Esophagus muscularis mucosa (tissue), 4 donors: ENCODE data around the gene BCAP29. TPM values are rescaled to one million over a fixed set of nuclear protein-coding genes. Genes with fewer than 3 reads are reported as not detected.
A peak's percentile ranks its signal among the peaks of the same experiment; 100 is the strongest.

Source experiments
- DNase-seq: peaks from one replicate; pipeline ENCODE4 v3.0.0-alpha.2; 2017; ENCODE audit errors: extremely low spot score
- H3K27ac ChIP-seq, 4 donors: fragments of 200-600 bp; sonication (generic); replicated peaks in 1 of 4; 1 replicate in 3 of 4; 2 replicates in 1 of 4; pipeline ENCODE4 v1.5.1; 2016 to 2019; ENCODE audit warnings: mild to moderate bottlenecking in 1 of 4
- H3K27me3 ChIP-seq, 4 donors: fragments of 200-600 bp; sonication (generic); one replicate each; pipeline versions ENCODE4 v1.5.1 to v1.6.0; 2016 to 2019
- H3K36me3 ChIP-seq, 4 donors: fragments of 200-600 bp; sonication (generic); one replicate each; pipeline ENCODE4 v1.5.1; 2016 to 2019
- H3K4me1 ChIP-seq, 4 donors: fragments of 200-600 bp; sonication (generic); one replicate each; pipeline ENCODE4 v1.5.1; 2016 to 2019
- H3K4me3 ChIP-seq, 4 donors: fragments of 200-600 bp; sonication (generic); 1 replicate in 2 of 4; 2 replicates in 2 of 4; pipeline ENCODE4 v1.5.1; 2016 to 2019; ENCODE audit warnings: mild to moderate bottlenecking in 4 of 4, moderate library complexity in 1 of 4
- H3K9me3 ChIP-seq, 4 donors: fragments of 200-600 bp; sonication (generic); 1 replicate in 3 of 4; 2 replicates in 1 of 4; pipeline ENCODE4 v1.5.1; 2016 to 2019
- EP300 ChIP-seq: sonication (generic); formaldehyde crosslinking; IDR thresholded peaks from one replicate; pipeline ENCODE4 v1.6.1; 2017; ENCODE audit warnings: antibody characterized with exemption
- POLR2A ChIP-seq: fragments of 450-650 bp; IDR thresholded peaks from one replicate; pipeline ENCODE4 v1.6.1; 2017; ENCODE audit warnings: antibody characterized with exemption, moderate library complexity, mild to moderate bottlenecking, low read depth
- POLR2AphosphoS5 ChIP-seq, 2 donors: sonication (generic); formaldehyde crosslinking; IDR thresholded peaks; one replicate each; pipeline ENCODE4 v1.6.1; 2017; ENCODE audit warnings: antibody characterized with exemption in 2 of 2
- WGBS: methylation state at CpG from one replicate; pipeline ENCODE4 v1.1.5; 2018; 5-methylcytosine and 5-hydroxymethylcytosine counted together
- intact Hi-C: fragments of 100-400 bp; cut with DNase I; formaldehyde crosslinking; loops from one replicate; pipeline ENCODE4 v1.15.1; 2023
- total RNA-seq, 4 donors: library from RNA; depleted of rRNA; stranded (reverse); fragments of >200 nt; gene quantifications; one replicate each; pipeline versions ENCODE4 v1.1.0 to v1.2.1, GENCODE V29; 2016
- TF ChIP-seq, protein P1 (sequence below), 3 experiments: fragments of 200-600 bp in 2 of 3; fragments of 450-650 bp in 1 of 3; sonication (generic) in 2 of 3; IDR thresholded peaks; one replicate each; pipeline ENCODE4 v1.5.1; 2017 to 2019; ENCODE audit warnings: antibody characterized with exemption in 3 of 3, mild to moderate bottlenecking in 2 of 3, moderate library complexity in 1 of 3

Gene BCAP29
- total RNA-seq, 4 donors from 2014 or later = 89.8 to 116 (median 107) TPM

DNA sequence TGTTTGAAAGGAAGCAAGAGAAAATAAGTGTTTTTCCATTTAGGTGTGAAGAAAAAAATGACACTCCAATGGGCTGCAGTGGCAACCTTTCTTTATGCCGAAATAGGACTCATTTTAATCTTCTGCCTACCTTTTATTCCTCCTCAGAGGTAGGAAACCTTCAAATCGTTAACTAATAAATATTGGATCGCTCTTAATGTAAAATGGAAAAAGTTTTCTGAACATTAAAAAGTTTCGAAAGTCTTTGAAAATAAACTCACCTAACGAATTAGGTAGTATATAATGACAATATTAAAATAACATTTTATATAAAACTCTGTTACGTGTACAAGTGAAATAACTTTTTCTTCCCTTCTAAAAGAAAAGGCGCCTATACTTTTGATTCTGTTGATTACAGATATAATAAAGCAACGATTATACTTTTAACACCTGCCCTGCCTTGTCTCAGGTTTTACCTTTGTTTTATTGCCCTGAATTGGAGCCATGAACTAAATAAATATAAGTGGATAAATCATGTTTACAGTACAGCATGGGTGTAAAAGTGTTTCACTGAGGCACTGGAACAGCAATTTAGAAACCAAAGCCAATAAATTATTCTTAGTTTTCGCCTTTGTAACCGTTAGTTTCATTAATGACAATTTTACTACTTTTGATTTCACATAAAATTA is 804 bp downstream of the BCAP29 start:
- no peaks in the 10 kb centered on the region for H3K27me3 ChIP-seq
- no peak for DNase-seq
- peaks cover 11 to 34% (median 31%) of the 10 kb centered on the region in 4 donors for H3K4me1 ChIP-seq
- peak overlapping the region; percentile 76 to 92 (median 88) for H3K4me3 ChIP-seq
- no peaks in the 10 kb centered on the region for H3K9me3 ChIP-seq
- 34% methylated on average over 10 of the region's 10 CpGs for WGBS
- TF ChIP-seq POLR2A = no peak
- TF ChIP-seq POLR2AphosphoS5 (IDR thresholded peaks at IDR 0.05) = no peak
- no peak for TF ChIP-seq EP300
- TF ChIP-seq, protein P1, sequence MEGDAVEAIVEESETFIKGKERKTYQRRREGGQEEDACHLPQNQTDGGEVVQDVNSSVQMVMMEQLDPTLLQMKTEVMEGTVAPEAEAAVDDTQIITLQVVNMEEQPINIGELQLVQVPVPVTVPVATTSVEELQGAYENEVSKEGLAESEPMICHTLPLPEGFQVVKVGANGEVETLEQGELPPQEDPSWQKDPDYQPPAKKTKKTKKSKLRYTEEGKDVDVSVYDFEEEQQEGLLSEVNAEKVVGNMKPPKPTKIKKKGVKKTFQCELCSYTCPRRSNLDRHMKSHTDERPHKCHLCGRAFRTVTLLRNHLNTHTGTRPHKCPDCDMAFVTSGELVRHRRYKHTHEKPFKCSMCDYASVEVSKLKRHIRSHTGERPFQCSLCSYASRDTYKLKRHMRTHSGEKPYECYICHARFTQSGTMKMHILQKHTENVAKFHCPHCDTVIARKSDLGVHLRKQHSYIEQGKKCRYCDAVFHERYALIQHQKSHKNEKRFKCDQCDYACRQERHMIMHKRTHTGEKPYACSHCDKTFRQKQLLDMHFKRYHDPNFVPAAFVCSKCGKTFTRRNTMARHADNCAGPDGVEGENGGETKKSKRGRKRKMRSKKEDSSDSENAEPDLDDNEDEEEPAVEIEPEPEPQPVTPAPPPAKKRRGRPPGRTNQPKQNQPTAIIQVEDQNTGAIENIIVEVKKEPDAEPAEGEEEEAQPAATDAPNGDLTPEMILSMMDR (IDR thresholded peaks at IDR 0.05) = no peak
- H3K27ac ChIP-seq = peak overlapping the region; percentile 91 to 97 (median 95)
- intact Hi-C loops = no loop called here
- H3K36me3 ChIP-seq = peaks cover 0 to 28% (median 10%) of the 10 kb centered on the region in 4 donors

- Histone ChIP-seq H3K36me3 (peaks cover 0 to 27% (median 13%) of the 10 kb centered on the region in 4 donors), H3K4me1 (peaks cover 11 to 34% (median 31%) of the 10 kb centered on the region in 4 donors), H3K4me3 (peak overlapping the region; percentile 76 to 92 (median 88)), H3K27ac (peak overlapping the region; percentile 91 to 97 (median 95)), H3K9me3 (no peaks in the 10 kb centered on the region), H3K27me3 (no peaks in the 10 kb centered on the region)
- DNase-seq = no peak
- 44% methylated on average over 5 of the region's 5 CpGs for WGBS
- TF ChIP-seq POLR2AphosphoS5 (IDR thresholded peaks at IDR 0.05) (no peak), EP300 (no peak), POLR2A (no peak)
- TF ChIP-seq, protein P1 (IDR thresholded peaks at IDR 0.05) = no peak
- intact Hi-C loops = no loop called here
Measured at GRCh38 chr7:107581387-107582013, 1.5 kb downstream of the BCAP29 start.

GRCh38 chr7:107582875-107583274 is 2.8 kb downstream of the BCAP29 start:
- peaks cover 0 to 29% (median 13%) of the 10 kb centered on the region in 4 donors for H3K36me3 ChIP-seq
- peak overlapping the region in 1 of 4 donors; percentile 11 for H3K27ac ChIP-seq
- no peak for DNase-seq
- H3K27me3 ChIP-seq = no peaks in the 10 kb centered on the region
- intact Hi-C loops = no loop called here
- H3K4me3 ChIP-seq = no peak overlapping the region
- no peak for TF ChIP-seq EP300
- TF ChIP-seq, protein P1 (IDR thresholded peaks at IDR 0.05) = no peak
- no peak for TF ChIP-seq POLR2AphosphoS5 (IDR thresholded peaks at IDR 0.05)
- no peak for TF ChIP-seq POLR2A
- WGBS = 85% methylated on average over 2 of the region's 2 CpGs
- no peaks in the 10 kb centered on the region for H3K9me3 ChIP-seq
- H3K4me1 ChIP-seq = peaks cover 11 to 34% (median 31%) of the 10 kb centered on the region in 4 donors

DNA sequence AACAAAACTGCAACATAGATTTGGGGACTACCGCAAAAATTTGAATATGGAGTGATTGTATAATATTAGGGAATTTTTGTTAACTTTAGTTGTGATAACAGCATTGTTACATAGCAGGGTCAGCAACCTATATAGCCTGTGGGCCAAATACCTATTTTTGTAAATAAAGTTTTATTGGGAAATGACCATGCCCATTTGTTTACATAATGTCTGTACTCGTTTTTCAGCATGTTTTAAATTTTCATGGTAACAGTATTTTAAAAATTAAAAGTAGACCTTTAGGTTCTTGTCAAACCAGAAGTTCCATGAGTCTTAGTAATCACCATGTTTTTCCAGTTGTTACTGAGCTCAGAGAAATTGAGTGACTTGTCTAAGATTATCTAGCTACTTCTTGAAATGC is 4.7 kb downstream of the BCAP29 start:
- TF ChIP-seq POLR2AphosphoS5 (IDR thresholded peaks at IDR 0.05) = no peak
- no peak for TF ChIP-seq EP300
- TF ChIP-seq, protein P1 (IDR thresholded peaks at IDR 0.05) = no peak
- TF ChIP-seq POLR2A = no peak
- intact Hi-C loops = no loop called here
- DNase-seq = no peak
- no peak overlapping the region for H3K27ac ChIP-seq
- H3K9me3 ChIP-seq = no peaks in the 10 kb centered on the region
- H3K27me3 ChIP-seq = no peaks in the 10 kb centered on the region
- peaks cover 0 to 33% (median 13%) of the 10 kb centered on the region in 4 donors for H3K36me3 ChIP-seq
- 87% methylated on average over 2 of the region's 2 CpGs for WGBS
- H3K4me3 ChIP-seq = no peak overlapping the region
- peaks cover 7 to 26% (median 25%) of the 10 kb centered on the region in 4 donors for H3K4me1 ChIP-seq
